GM18951 (cell line): ENCODE results near the gene CAPN11.
A peak's percentile ranks its signal among the peaks of the same experiment; 100 is the strongest.
"Not testable (repeated sequence)": the region's sequence is repeated elsewhere in the genome, so short reads cannot be mapped to it uniquely, and the experiment has no call there.

Experiments
- POLR2A ChIP-seq: IDR thresholded peaks from 4 replicates; pipeline ENCODE4 v1.6.1; 2011; ENCODE audit warnings: mild to moderate bottlenecking; ENCODE audit not compliant: insufficient read length, insufficient read depth; ENCODE audit errors: extremely low read depth
- in situ Hi-C: fragments of 300-500 bp; cut with MboI; formaldehyde crosslinking; loops from one replicate; pipeline ENCODE4 v1.12.0; 2022; ENCODE audit warnings: low sequenced_read_pairs, mixed read lengths, inconsistent platforms; ENCODE audit not compliant: unreplicated experiment

Gene CAPN11

GRCh38 chr6:44223319-44224028 lies 64.9 kb downstream of the CAPN11 start, which contains the start of gene SLC29A1:
Gene SLC29A1, plus strand, starts transcription at chr6:44223595. Its CDS starts 3,719 bp downstream, at chr6:44227314.
- in situ Hi-C loops: no loop called here
- TF ChIP-seq POLR2A: peak; percentile 80

GRCh38 chr6:44224029-44224964 lies 65.7 kb downstream of the CAPN11 start:
- TF ChIP-seq POLR2A: no peak

GRCh38 chr6:44224965-44225305 lies 66.3 kb downstream of the CAPN11 start:
- in situ Hi-C loops: no loop called here

More at GRCh38 chr6:44224029-44224964, 65.7 kb downstream of the CAPN11 start:
- in situ Hi-C loops: no loop called here

GRCh38 chr6:44225579-44226325 lies 67.1 kb downstream of the CAPN11 start:
- TF ChIP-seq POLR2A: no peak
- in situ Hi-C loops: no loop called here

More at GRCh38 chr6:44224965-44225305, 66.3 kb downstream of the CAPN11 start:
- no peak for TF ChIP-seq POLR2A

GRCh38 chr6:44226368-44227147 lies 67.9 kb downstream of the CAPN11 start:
- in situ Hi-C loops: no loop called here
- no peak for TF ChIP-seq POLR2A

- in situ Hi-C loops: no loop called here
- no peak for TF ChIP-seq POLR2A
Observed at GRCh38 chr6:44227148-44227793, 68.7 kb downstream of the CAPN11 start.

- in situ Hi-C loops: no loop called here
- TF ChIP-seq POLR2A: no peak
Observed at GRCh38 chr6:44228031-44228430, 69.4 kb downstream of the CAPN11 start.

GRCh38 chr6:44228433-44228832 lies 69.8 kb downstream of the CAPN11 start:
- no peak for TF ChIP-seq POLR2A
- in situ Hi-C loops: no loop called here

GRCh38 chr6:44228836-44229235 lies 70.2 kb downstream of the CAPN11 start:
- in situ Hi-C loops: no loop called here
- no peak for TF ChIP-seq POLR2A

- in situ Hi-C loops: no loop called here
- TF ChIP-seq POLR2A: no peak
Observed at GRCh38 chr6:44229376-44230033, 70.9 kb downstream of the CAPN11 start.

- in situ Hi-C loops: no loop called here
- no peak for TF ChIP-seq POLR2A
Observed at GRCh38 chr6:44230034-44230675, 71.5 kb downstream of the CAPN11 start.

GRCh38 chr6:44231426-44231825 lies 72.8 kb downstream of the CAPN11 start:
- in situ Hi-C loops: not testable (repeated sequence)
